22Rv1 (cell line): Measurements from ENCODE around the gene BANP.
"Not testable (repeated sequence)": the region's sequence is repeated elsewhere in the genome, so short reads cannot be mapped to it uniquely, and the experiment has no call there.

Source experiments
- ZFX ChIP-seq: fragments of 450-650 bp; IDR thresholded peaks from 2 replicates; pipeline ENCODE4 v1.6.1; 2017; ENCODE audit warnings: antibody characterized with exemption, borderline replicate concordance
- TF ChIP-seq, protein P1 (sequence below): fragments of 450-650 bp; IDR thresholded peaks from 2 replicates; pipeline ENCODE4 v1.5.1; 2017; ENCODE audit warnings: mild to moderate bottlenecking

DNA sequence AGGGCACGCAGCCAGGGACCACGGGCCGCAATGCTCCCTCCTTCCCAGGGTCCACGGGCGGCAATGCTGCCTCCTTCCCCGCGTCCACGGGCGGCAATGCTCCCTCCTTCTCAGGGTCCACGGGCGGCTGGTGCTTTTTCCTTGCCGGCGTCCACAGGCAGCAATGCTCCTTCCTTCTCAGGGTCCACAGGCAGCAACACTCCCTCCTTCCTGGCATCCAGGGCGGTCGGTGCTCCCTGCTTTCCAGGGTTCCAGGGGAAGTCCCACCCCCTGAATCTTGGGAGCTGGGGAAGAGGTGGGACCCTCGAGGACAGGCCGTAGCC is 143.0 kb downstream of the BANP start:
- TF ChIP-seq, protein P1, sequence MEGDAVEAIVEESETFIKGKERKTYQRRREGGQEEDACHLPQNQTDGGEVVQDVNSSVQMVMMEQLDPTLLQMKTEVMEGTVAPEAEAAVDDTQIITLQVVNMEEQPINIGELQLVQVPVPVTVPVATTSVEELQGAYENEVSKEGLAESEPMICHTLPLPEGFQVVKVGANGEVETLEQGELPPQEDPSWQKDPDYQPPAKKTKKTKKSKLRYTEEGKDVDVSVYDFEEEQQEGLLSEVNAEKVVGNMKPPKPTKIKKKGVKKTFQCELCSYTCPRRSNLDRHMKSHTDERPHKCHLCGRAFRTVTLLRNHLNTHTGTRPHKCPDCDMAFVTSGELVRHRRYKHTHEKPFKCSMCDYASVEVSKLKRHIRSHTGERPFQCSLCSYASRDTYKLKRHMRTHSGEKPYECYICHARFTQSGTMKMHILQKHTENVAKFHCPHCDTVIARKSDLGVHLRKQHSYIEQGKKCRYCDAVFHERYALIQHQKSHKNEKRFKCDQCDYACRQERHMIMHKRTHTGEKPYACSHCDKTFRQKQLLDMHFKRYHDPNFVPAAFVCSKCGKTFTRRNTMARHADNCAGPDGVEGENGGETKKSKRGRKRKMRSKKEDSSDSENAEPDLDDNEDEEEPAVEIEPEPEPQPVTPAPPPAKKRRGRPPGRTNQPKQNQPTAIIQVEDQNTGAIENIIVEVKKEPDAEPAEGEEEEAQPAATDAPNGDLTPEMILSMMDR = not testable (repeated sequence)
- TF ChIP-seq ZFX = not testable (repeated sequence)
